Breast epithelium (tissue), 4 donors: ENCODE results near the gene ENAM. TPM values are rescaled to one million over a fixed set of nuclear protein-coding genes. Genes with fewer than 3 reads are reported as not detected.

ENCODE experiments used
- DNase-seq, 2 donors: peaks; one replicate each; pipeline ENCODE4 v3.0.0-alpha.2; 2019; ENCODE audit warnings: low spot score in 2 of 2
- H3K27ac ChIP-seq, 2 donors: fragments of 200-600 bp; sonication (generic) in 1 of 2; one replicate each; pipeline ENCODE4 v1.5.1; 2016 to 2019; ENCODE audit warnings: mild to moderate bottlenecking in 1 of 2
- H3K27me3 ChIP-seq, 2 donors: fragments of 200-600 bp; sonication (generic) in 1 of 2; one replicate each; pipeline versions ENCODE4 v1.5.1 to v1.6.0; 2017 to 2019; ENCODE audit warnings: control low read depth in 1 of 2, mild to moderate bottlenecking in 1 of 2
- H3K36me3 ChIP-seq: fragments of 200-600 bp; one replicate; pipeline ENCODE4 v1.5.1; 2019
- H3K4me1 ChIP-seq, 2 donors: fragments of 200-600 bp; sonication (generic); one replicate each; pipeline ENCODE4 v1.5.1; 2016 to 2019; ENCODE audit warnings: control low read depth in 1 of 2
- H3K4me3 ChIP-seq, 3 donors: fragments of 200-600 bp; sonication (generic); 1 replicate in 2 of 3; 2 replicates in 1 of 3; pipeline ENCODE4 v1.5.1; 2016 to 2019; ENCODE audit warnings: mild to moderate bottlenecking in 3 of 3, moderate library complexity in 2 of 3
- H3K9me3 ChIP-seq, 2 donors: fragments of 200-600 bp; sonication (generic) in 1 of 2; one replicate each; pipeline ENCODE4 v1.5.1; 2016 to 2019; ENCODE audit warnings: control low read depth in 1 of 2
- CTCF ChIP-seq, 3 donors: fragments of 450-650 bp; IDR thresholded peaks; one replicate each; pipeline ENCODE4 v1.5.1; 2016 to 2017; ENCODE audit warnings: antibody characterized with exemption in 3 of 3, mild to moderate bottlenecking in 3 of 3, moderate library complexity in 3 of 3
- POLR2A ChIP-seq: fragments of 450-650 bp; IDR thresholded peaks from one replicate; pipeline ENCODE4 v1.6.1; 2016; ENCODE audit warnings: antibody characterized with exemption, mild to moderate bottlenecking, moderate library complexity
- POLR2AphosphoS5 ChIP-seq, 3 donors: sonication (generic); formaldehyde crosslinking; IDR thresholded peaks; one replicate each; pipeline ENCODE4 v1.6.1; 2017; ENCODE audit warnings: antibody characterized with exemption in 3 of 3
- intact Hi-C: fragments of 100-400 bp; cut with DNase I; formaldehyde crosslinking; loops from one replicate; pipeline ENCODE4 v1.15.1; 2023; ENCODE audit warnings: low total_unique reads
- total RNA-seq, 3 donors: library from RNA; depleted of rRNA; stranded (reverse); fragments of >200 nt; gene quantifications; one replicate each; pipeline ENCODE4 v1.1.0, GENCODE V29; 2016

Gene ENAM
- total RNA-seq, 3 donors from 2014 or later = 0.32 TPM; not detected in 2

GRCh38 chr4:70613306-70614183 is 15.0 kb upstream of the ENAM start:
- Histone ChIP-seq H3K27ac (no peak overlapping the region), H3K4me1 (no peaks in the 10 kb centered on the region), H3K9me3 (no peaks in the 10 kb centered on the region), H3K27me3 (no peaks in the 10 kb centered on the region), H3K36me3 (no peaks in the 10 kb centered on the region), H3K4me3 (peak overlapping the region in 2 of 3 donors; percentile 9 to 32)
- no peak for TF ChIP-seq POLR2AphosphoS5 (IDR thresholded peaks at IDR 0.05)
- no peak for TF ChIP-seq CTCF (IDR thresholded peaks at IDR 0.05)
- no peak for TF ChIP-seq POLR2A
- intact Hi-C loops = no loop called here
- no peak for DNase-seq

- Histone ChIP-seq H3K27ac (no peak overlapping the region), H3K4me1 (no peaks in the 10 kb centered on the region), H3K27me3 (no peaks in the 10 kb centered on the region), H3K9me3 (no peaks in the 10 kb centered on the region), H3K36me3 (no peaks in the 10 kb centered on the region), H3K4me3 (peak overlapping the region in 2 of 3 donors; percentile 9 to 32)
- no peak for TF ChIP-seq POLR2A
- no peak for TF ChIP-seq POLR2AphosphoS5 (IDR thresholded peaks at IDR 0.05)
- TF ChIP-seq CTCF (IDR thresholded peaks at IDR 0.05) = no peak
- intact Hi-C loops = no loop called here
- DNase-seq = no peak
Observed at GRCh38 chr4:70614184-70614555, 14.4 kb upstream of the ENAM start.

GRCh38 chr4:70619288-70619687 is 9.3 kb upstream of the ENAM start:
- TF ChIP-seq CTCF (IDR thresholded peaks at IDR 0.05) (no peak), POLR2A (no peak)
- intact Hi-C loops = no loop called here
- H3K4me1 ChIP-seq = no peaks in the 10 kb centered on the region
- H3K36me3 ChIP-seq = no peaks in the 10 kb centered on the region
- H3K27me3 ChIP-seq = no peaks in the 10 kb centered on the region
- no peak for DNase-seq
- no peaks in the 10 kb centered on the region for H3K9me3 ChIP-seq
- no peak overlapping the region for H3K27ac ChIP-seq
- no peak overlapping the region for H3K4me3 ChIP-seq

GRCh38 chr4:70619778-70620177 is 8.8 kb upstream of the ENAM start:
- Histone ChIP-seq H3K27me3 (no peaks in the 10 kb centered on the region), H3K36me3 (no peaks in the 10 kb centered on the region), H3K4me1 (no peaks in the 10 kb centered on the region), H3K4me3 (no peak overlapping the region), H3K9me3 (no peaks in the 10 kb centered on the region), H3K27ac (no peak overlapping the region)
- DNase-seq = no peak
- intact Hi-C loops = no loop called here
- TF ChIP-seq CTCF (IDR thresholded peaks at IDR 0.05) (no peak), POLR2A (no peak), POLR2AphosphoS5 (IDR thresholded peaks at IDR 0.05) (no peak)

- DNase-seq = no peak
- Histone ChIP-seq H3K27ac (no peak overlapping the region), H3K9me3 (no peaks in the 10 kb centered on the region), H3K4me1 (no peaks in the 10 kb centered on the region), H3K27me3 (no peaks in the 10 kb centered on the region), H3K36me3 (no peaks in the 10 kb centered on the region), H3K4me3 (no peak overlapping the region)
- no peak for TF ChIP-seq CTCF (IDR thresholded peaks at IDR 0.05)
- TF ChIP-seq POLR2A = no peak
- TF ChIP-seq POLR2AphosphoS5 (IDR thresholded peaks at IDR 0.05) = no peak
- intact Hi-C loops = no loop called here
Observed at GRCh38 chr4:70623323-70623722, 5.2 kb upstream of the ENAM start.
